Activated T-helper 1 cell treated with anti-CD3 and anti-CD28 coated beads, Interleukin-12 subunit alpha, Interleukin-12 subunit beta, Interleukin-2, Interleukin-4 antibody, amounts not matched to agents 30 ng/mL and 10 ng/mL and 1 ng/mL, durations not matched to agents 14 hours and 24 hours and 36 hours (primary cell): ENCODE results near the gene CHST12. TPM values are rescaled to one million over a fixed set of nuclear protein-coding genes. Genes with fewer than 3 reads are reported as not detected.
"Not testable (repeated sequence)": the region's sequence is repeated elsewhere in the genome, so short reads cannot be mapped to it uniquely, and the experiment has no call there.

Source experiments
- DNase-seq: peaks from one replicate; pipeline ENCODE4 v3.0.0; 2021; ENCODE audit warnings: low spot score
- H3K27ac Mint-ChIP-seq: one replicate; pipeline ENCODE4 v1.8.0; 2021; ENCODE audit warnings: mild to moderate bottlenecking, mixed read lengths
- H3K27me3 Mint-ChIP-seq: one replicate; pipeline ENCODE4 v1.8.0; 2022; ENCODE audit warnings: mild to moderate bottlenecking, moderate library complexity, mixed read lengths; ENCODE audit not compliant: insufficient read depth
- H3K36me3 Mint-ChIP-seq: one replicate; pipeline ENCODE4 v1.8.0; 2021; ENCODE audit warnings: low read depth, mixed read lengths
- H3K4me1 Mint-ChIP-seq: one replicate; pipeline ENCODE4 v1.8.0; 2021; ENCODE audit warnings: low read depth, mixed read lengths
- H3K4me3 Mint-ChIP-seq: one replicate; pipeline ENCODE4 v1.8.0; 2021; ENCODE audit warnings: mild to moderate bottlenecking, moderate library complexity, mixed read lengths
- H3K9me3 Mint-ChIP-seq: one replicate; pipeline ENCODE4 v1.8.0; 2021; ENCODE audit warnings: mixed read lengths
- intact Hi-C: fragments of 100-400 bp; cut with micrococcal nuclease; formaldehyde crosslinking; loops from one replicate; pipeline ENCODE4 v1.15.1; 2024
- total RNA-seq: library from RNA; stranded (reverse); gene quantifications from 2 replicates; pipeline ENCODE4 v1.2.3, GENCODE V29; 2022

The CHST12 gene
- total RNA-seq, 1 donor from 2014 or later, result 9.9 TPM

DNA sequence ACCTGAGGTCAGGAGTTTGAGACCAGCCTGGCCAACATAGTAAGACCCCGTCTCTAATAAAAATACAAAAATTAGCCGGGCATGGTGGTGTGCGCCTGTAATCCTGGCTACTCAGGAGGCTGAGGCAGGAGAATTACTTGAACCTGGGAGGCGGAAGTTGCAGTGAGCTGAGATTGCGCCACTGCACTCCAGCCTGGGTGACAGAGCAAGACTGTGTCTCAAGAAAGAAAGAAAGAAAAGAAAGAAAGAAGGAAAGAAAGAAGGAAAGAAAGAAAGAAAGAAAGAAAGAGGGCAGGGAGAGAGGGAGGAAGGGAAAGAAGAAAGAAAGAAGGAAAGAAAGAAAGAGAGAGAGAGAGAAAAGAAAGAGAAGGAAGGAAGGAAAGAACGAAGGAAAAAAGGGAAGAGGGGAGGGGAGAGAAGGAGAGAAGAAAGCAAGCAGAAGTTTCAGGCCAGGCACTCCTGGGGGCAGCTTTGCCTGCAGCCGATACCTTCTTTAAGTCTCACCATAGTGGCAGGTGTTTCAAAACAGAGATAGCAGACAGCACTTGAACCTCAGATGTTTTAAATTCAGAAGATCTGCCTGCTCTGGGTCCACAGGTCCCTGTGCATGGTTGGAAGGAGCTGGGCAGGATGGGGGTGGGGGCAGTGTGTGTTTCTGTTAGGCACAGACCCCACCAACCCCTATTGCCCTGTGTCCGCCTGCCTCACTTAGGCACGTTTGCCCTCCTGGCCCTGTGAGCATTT lies 66.2 kb downstream of the CHST12 start:
- not testable (repeated sequence) for H3K27me3 Mint-ChIP-seq, H3K4me3 Mint-ChIP-seq, H3K27ac Mint-ChIP-seq, DNase-seq, H3K4me1 Mint-ChIP-seq, H3K9me3 Mint-ChIP-seq, H3K36me3 Mint-ChIP-seq
- intact Hi-C loops, result loop anchor here (1.0 kb wide), 2 partner anchors 18 to 890 kb away; no protein-coding TSS in a partner anchor

DNA sequence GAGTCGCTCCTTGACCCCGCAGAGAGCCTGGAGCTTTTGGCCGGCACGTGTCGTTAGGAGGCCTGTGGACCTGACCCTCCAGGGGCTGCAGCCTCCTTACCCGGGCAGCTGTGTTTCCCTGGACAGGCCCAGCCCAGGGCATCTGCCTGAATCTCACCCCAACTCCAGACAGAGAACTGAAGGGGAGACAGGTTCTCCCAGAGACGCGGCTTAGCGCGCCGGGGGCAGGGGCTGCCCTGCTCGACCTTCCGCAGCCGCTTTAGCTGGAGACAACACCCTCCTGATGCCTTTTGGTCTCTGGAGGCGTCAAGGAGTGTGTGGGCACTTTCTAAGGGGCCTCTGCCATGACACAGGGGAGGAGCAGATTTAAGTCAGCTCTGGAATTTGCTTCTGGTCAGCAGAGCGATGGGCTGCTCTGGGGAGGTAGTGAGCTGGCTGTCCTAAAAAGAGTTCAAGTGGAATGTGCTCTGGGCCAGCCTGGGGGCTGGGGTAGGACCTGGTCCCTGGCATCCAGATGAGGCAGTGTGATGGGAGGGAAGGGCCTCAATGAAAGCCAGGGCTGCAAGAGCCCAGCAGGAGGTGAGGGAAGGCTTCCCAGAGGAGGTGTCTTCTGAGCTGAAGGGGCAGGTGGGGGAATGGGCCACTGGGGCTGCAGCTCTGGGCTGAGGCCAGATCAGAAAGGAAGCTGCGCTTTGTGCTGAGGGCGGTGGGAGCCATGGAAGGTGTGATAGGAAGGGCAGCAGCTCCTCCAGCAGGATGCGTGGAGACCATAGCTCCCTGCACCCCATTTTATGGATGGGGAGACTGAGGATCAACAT lies 67.0 kb downstream of the CHST12 start:
- H3K36me3 Mint-ChIP-seq, result no peaks in the 10 kb centered on the region
- no peak for DNase-seq
- no peaks in the 10 kb centered on the region for H3K9me3 Mint-ChIP-seq
- peaks cover 5% of the 10 kb centered on the region for H3K4me1 Mint-ChIP-seq
- H3K4me3 Mint-ChIP-seq, result no peak overlapping the region
- intact Hi-C loops, result no loop called here
- no peak overlapping the region for H3K27ac Mint-ChIP-seq
- H3K27me3 Mint-ChIP-seq, result peaks cover 6% of the 10 kb centered on the region

DNA sequence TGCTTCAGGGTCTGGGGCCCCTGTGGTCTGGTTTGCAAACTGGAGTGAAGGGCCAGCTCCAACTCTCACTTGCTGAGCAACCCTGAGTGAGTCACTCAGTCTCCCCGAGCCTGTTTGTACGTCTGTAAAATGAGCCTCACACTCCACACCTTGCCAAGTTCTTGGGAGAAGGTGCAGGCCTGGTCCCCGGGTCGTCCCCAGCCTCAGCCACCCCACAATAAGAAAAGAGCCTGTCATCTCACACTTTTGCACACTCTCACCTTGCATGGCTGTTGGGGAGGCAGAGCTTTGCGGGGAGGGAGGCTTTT lies 67.6 kb downstream of the CHST12 start:
- no peaks in the 10 kb centered on the region for H3K36me3 Mint-ChIP-seq
- no peaks in the 10 kb centered on the region for H3K9me3 Mint-ChIP-seq
- intact Hi-C loops, result no loop called here
- peaks cover 5% of the 10 kb centered on the region for H3K4me1 Mint-ChIP-seq
- H3K27ac Mint-ChIP-seq, result no peak overlapping the region
- H3K27me3 Mint-ChIP-seq, result peaks cover 6% of the 10 kb centered on the region
- DNase-seq, result no peak
- no peak overlapping the region for H3K4me3 Mint-ChIP-seq

DNA sequence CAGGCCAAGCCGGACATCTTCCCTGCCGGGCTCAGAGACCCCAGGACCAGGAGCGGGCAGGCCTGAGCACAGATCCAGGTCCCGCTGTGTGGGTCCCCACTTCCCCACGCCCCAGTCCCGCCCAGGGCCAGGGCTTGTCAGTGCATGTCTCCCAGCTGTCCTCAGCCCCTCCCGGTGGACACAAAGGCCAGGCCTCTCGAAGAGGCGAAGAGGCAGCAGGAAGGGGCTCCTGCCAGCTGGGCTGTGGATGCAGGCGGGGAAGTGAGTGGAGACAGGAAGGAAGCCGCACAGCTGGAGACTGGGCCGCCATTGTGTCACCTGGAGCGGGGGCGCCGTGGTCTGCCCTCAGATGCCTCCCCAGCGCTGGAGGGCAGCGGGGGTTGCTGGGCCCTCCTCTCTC lies 68.0 kb downstream of the CHST12 start:
- intact Hi-C loops, result no loop called here
- Mint-ChIP-seq H3K4me1 (peaks cover 5% of the 10 kb centered on the region), H3K27ac (no peak overlapping the region), H3K36me3 (no peaks in the 10 kb centered on the region), H3K27me3 (peaks cover 6% of the 10 kb centered on the region), H3K9me3 (no peaks in the 10 kb centered on the region), H3K4me3 (no peak overlapping the region)
- DNase-seq, result no peak

DNA sequence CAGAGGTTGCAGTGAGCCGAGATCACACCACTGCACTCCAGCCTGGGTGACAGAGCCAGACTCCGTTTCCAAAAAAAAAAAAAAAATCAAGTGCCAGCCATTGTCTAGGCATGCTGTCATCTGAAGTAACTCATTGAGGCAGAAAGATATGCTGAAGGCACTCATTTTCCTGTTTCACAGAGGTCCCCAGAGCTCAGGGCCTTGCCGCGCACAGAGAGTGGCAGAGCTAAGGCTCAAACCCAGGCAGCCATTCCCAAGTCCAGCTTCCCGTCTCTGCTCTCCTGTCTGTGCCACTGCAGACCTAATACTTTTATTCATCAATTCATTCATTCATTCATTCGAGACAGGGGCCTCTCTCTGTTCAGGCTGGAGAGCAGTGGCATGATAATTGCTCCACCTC lies 69.3 kb downstream of the CHST12 start:
- Mint-ChIP-seq H3K27ac (no peak overlapping the region), H3K4me1 (peaks cover 5% of the 10 kb centered on the region), H3K9me3 (no peaks in the 10 kb centered on the region), H3K36me3 (no peaks in the 10 kb centered on the region), H3K27me3 (peaks cover 6% of the 10 kb centered on the region), H3K4me3 (no peak overlapping the region)
- intact Hi-C loops, result no loop called here
- no peak for DNase-seq

DNA sequence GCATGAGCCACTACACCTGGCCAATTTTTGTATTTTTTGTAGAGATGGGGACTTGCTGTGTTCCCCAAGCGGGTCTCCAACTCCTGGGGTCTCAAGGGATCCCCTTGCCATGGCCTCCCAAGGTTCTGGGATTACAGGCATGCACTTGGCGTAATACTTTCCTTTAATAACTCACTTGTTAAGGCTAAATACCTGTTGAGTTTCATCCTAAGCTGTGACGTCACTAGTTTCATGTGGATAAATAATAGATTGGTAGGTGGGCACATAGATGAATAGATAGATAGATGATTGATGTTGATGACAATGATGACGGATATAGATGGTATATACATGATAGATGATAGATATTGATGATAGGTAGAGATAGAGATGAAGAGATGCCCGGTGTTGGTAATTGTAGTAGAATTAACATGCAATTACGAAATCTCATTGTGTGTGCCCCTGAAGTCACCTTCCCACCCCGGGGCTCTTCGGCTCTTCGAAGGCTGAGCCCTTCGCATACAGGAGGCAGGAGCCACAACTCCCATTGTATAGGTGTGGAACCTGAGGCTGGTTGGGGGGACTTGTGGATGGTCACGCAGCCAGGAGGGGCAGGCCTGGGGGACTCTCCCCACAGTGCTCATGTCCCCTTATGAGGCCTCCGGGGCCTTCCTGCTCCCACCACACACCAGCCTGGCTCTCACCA lies 70.2 kb downstream of the CHST12 start:
- Mint-ChIP-seq H3K27ac (no peak overlapping the region), H3K4me1 (peaks cover 5% of the 10 kb centered on the region), H3K27me3 (peaks cover 6% of the 10 kb centered on the region), H3K4me3 (no peak overlapping the region), H3K36me3 (no peaks in the 10 kb centered on the region), H3K9me3 (no peaks in the 10 kb centered on the region)
- intact Hi-C loops, result no loop called here
- no peak for DNase-seq

DNA sequence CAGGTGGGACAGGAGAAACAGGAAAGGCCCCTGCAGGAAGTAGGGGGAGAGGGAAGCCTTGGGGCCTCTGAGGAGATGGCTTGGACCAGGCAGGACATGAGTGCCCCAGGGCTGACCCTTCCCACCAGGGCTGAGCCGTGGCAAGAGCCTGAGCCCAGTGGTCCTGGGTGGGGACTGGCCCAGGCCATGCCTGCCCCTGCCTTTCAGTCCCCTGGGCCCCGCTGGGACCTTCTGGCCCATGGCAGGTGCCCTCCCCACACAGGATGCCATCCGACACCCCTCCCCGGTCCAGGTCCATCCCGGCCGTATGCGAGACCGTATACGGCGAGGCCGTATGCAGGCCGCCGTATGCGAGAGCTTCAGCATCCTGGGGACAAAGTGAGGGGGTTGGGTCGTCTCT lies 70.8 kb downstream of the CHST12 start:
- Mint-ChIP-seq H3K4me3 (no peak overlapping the region), H3K27me3 (peaks cover 4% of the 10 kb centered on the region), H3K4me1 (no peaks in the 10 kb centered on the region), H3K36me3 (no peaks in the 10 kb centered on the region), H3K27ac (no peak overlapping the region), H3K9me3 (no peaks in the 10 kb centered on the region)
- DNase-seq, result no peak
- intact Hi-C loops, result no loop called here

DNA sequence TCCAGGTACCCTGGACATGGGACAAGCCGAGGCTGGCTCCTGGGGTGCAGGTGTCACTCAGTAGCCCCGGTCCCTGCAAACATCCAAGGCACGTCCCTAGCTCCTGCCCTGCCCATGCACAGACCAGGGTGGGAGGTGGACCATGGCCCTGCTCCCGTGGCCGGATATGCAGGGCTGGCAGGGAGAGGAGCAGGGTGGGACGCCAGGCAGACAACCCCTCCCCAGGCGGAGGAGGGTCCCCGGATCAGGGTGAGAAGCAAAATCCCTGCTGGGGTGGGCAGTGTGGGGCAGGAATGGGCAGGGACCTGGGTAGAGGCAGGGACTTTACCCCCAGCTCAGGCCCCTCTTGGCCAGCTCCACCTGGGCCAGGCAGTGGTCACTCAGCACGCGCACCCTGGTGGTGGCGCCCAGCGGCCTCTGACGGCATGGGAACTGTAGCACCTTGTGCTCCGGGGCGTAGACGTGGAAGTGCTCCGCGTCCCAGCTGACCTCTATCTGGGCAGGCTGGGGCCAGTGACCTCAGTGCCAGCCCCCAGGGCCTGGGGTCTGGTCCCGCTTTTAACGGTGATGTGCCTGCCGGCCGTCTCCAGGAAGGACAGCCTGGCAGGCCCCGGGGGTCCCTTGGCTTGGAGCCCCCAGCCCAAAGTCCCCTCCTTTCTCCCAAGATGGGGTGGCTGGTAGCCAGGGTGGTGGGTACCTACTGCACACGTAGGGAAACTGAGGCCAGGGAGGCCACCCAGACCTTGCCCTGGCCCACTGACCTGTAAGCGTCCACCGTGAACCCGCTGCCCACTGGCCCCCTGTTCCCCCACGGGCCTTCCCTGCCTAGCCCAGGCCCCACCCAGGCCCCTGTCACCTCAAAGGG lies 71.6 kb downstream of the CHST12 start:
- Mint-ChIP-seq H3K4me1 (no peaks in the 10 kb centered on the region), H3K36me3 (no peaks in the 10 kb centered on the region), H3K27ac (no peak overlapping the region), H3K4me3 (no peak overlapping the region), H3K27me3 (peaks cover 4% of the 10 kb centered on the region), H3K9me3 (no peaks in the 10 kb centered on the region)
- DNase-seq, result no peak
- intact Hi-C loops, result no loop called here

DNA sequence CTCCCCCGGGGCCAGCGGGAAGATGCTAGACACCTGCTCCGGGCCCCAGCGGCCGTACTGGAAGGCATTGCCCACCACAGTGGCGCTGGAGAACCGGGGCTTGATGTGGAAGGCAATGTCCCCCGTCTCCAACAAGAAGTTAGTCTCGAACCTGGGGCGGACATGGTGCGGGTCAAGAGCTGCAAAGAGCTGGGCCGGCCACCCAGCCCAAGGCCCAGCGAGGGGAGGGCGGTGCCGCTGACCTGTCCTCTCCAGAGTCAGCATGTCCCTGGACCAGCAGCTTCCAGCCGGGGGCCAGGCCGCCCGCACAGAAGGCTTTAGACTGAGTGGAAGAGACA lies 72.2 kb downstream of the CHST12 start:
- Mint-ChIP-seq H3K27me3 (peaks cover 4% of the 10 kb centered on the region), H3K36me3 (no peaks in the 10 kb centered on the region), H3K4me1 (no peaks in the 10 kb centered on the region), H3K9me3 (no peaks in the 10 kb centered on the region), H3K27ac (no peak overlapping the region), H3K4me3 (no peak overlapping the region)
- no peak for DNase-seq
- intact Hi-C loops, result loop anchor here (2.0 kb wide), 1 partner anchor 79 kb away; the partner anchor contains the start of gene BRAT1

DNA sequence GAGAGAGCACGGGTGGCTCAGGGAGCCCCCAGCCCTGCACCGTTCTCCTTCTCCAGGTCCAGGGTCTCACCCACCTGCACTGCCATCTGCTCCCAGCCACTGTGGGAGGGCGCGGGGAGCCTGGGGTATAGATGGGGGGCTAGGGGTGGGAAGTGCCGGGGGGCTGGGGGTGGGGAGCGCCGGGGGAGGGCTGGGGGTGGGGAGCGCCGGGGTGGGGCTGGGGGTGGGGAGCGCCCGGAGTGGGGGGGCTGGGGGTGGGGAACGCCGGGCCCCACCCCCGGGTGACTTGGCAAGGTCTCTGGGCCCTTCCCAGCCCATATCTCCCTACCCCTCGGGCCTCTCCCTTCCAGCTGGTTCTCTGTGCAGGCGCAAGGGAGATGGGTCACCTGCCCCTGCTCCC lies 72.9 kb downstream of the CHST12 start, which contains the start of gene GRIFIN:
Gene GRIFIN (minus strand): TSS at position 101 of the 400 bp plus-strand sequence. CDS start 15 bp downstream, at position 86.
- Mint-ChIP-seq H3K27ac (no peak within 1 kb of the TSS), H3K4me3 (no peak within 1 kb of the TSS), H3K4me1 (no peaks in the 10 kb centered on the region), H3K9me3 (no peaks in the 10 kb centered on the region), H3K36me3 (no peaks in the 10 kb centered on the region), H3K27me3 (peaks cover 6% of the 10 kb centered on the region)
- no peak for DNase-seq
- intact Hi-C loops, result loop anchor here (2.0 kb wide), 1 partner anchor 79 kb away; the partner anchor contains the start of gene BRAT1

DNA sequence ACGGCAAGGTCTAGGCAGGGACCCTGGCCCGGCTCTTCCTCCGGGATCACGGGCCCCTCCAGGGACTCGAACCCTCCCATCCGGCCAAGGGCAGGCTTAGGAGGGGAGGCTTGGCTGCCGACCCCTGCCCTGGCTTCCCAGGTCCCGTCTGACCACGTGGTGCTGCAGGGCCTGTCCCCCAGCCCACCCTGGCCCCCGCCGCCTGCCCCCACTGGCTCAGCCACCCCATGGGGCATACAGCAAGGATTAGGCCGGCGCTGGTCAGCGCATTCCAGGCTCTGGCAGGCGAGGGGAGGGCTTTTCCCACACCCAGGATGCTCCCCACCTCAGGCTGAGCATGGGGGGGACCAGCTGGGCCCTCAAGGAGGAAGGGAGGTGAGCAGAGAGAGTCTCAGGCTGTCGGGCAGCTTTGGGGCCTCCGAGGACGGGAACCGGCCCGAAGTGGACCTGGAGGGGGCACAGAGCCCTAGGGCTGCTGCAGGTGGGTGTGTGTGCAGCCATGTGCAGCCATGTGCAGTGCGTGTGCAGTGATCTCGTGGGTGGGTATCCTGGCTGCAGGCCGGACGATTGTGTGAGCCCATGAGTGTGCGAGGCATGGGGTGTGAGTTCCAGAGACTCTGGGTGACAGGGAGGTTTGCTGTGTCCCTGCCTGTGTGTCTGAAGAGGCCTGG lies 73.5 kb downstream of the CHST12 start:
- no peaks in the 10 kb centered on the region for H3K36me3 Mint-ChIP-seq
- H3K27ac Mint-ChIP-seq, result no peak overlapping the region
- peaks cover 8% of the 10 kb centered on the region for H3K27me3 Mint-ChIP-seq
- no peak overlapping the region for H3K4me3 Mint-ChIP-seq
- H3K9me3 Mint-ChIP-seq, result no peaks in the 10 kb centered on the region
- no peaks in the 10 kb centered on the region for H3K4me1 Mint-ChIP-seq
- intact Hi-C loops, result loop anchor here (1.0 to 2.0 kb wide), 5 partner anchors 42 to 232 kb away; partner anchors contain the start of genes BRAT1, LFNG and TTYH3
- DNase-seq, result no peak
